SK-N-SH (cell line): ENCODE data around the gene NWD2. TPM values are rescaled to one million over a fixed set of nuclear protein-coding genes. Genes with fewer than 3 reads are reported as not detected.

Experiments used
- CTCF ChIA-PET: fragments of 300-600, 350-600 bp; formaldehyde crosslinking; extraction: SDS; loops from one replicate; lab custom pipeline; 2021; lab: Yijun Ruan, JAX
- POLR2A ChIA-PET: fragments of 350-600 bp; sonication (Branson Sonifier 250); formaldehyde crosslinking; extraction: SDS; loops from one replicate; lab custom pipeline; 2020; ENCODE audit warnings: antibody characterized with exemption, inconsistent platforms; lab: Yijun Ruan, JAX
- DNase-seq: peaks from one replicate; pipeline ENCODE4 v3.0.0; 2012
- H2AFZ ChIP-seq: fragments of 200-600 bp; sonication (generic); 2 replicates; pipeline ENCODE4 v1.8.1; 2016; ENCODE audit warnings: antibody characterized with exemption, mild to moderate bottlenecking, low read depth
- H3F3A ChIP-seq: fragments of 200-600 bp; sonication (generic); replicated peaks from 2 replicates; pipeline ENCODE3; 2016; ENCODE audit warnings: antibody characterized with exemption, mild to moderate bottlenecking; ENCODE audit not compliant: insufficient read depth
- H3K27ac ChIP-seq, 2 experiments: fragments of 200-500 bp in 1 of 2; fragments of 200-600 bp in 1 of 2; sonication (Bioruptor generic) in 1 of 2; sonication (generic), shearing (Covaris generic) in 1 of 2; 2 replicates each; pipeline versions ENCODE4 v1.5.1 to v1.6.1; 2014 to 2016; ENCODE audit warnings: low read depth in 2 of 2, inconsistent platforms in 1 of 2, low read length in 1 of 2, mild to moderate bottlenecking in 1 of 2, mixed read lengths in 1 of 2
- H3K27me3 ChIP-seq: fragments of 200-600 bp; sonication (generic), shearing (Covaris generic); 2 replicates; pipeline ENCODE4 v1.6.1; 2016; ENCODE audit warnings: mixed run types; ENCODE audit not compliant: insufficient read depth
- H3K36me3 ChIP-seq, 2 experiments: fragments of 200-500 bp in 1 of 2; fragments of 200-600 bp in 1 of 2; sonication (Bioruptor generic) in 1 of 2; sonication (generic) in 1 of 2; replicated peaks in 1 of 2; 2 replicates each; pipeline versions ENCODE3 to v1.5.1; 2014 to 2016; ENCODE audit warnings: low read length in 1 of 2, mild to moderate bottlenecking in 1 of 2; ENCODE audit not compliant: insufficient read depth in 2 of 2, control insufficient read depth in 1 of 2
- H3K4me1 ChIP-seq, 2 experiments: fragments of 200-500 bp in 1 of 2; fragments of 200-600 bp in 1 of 2; sonication (Bioruptor generic) in 1 of 2; sonication (generic), shearing (Covaris generic) in 1 of 2; 2 replicates each; pipeline versions ENCODE4 v1.5.1 to v1.6.1; 2014 to 2016; ENCODE audit warnings: low read depth in 1 of 2, low read length in 1 of 2, mixed run types in 1 of 2; ENCODE audit not compliant: insufficient read depth in 2 of 2, control insufficient read depth in 1 of 2
- H3K4me2 ChIP-seq: fragments of 200-600 bp; sonication (generic), shearing (Covaris generic); 2 replicates; pipeline ENCODE4 v1.6.1; 2017; ENCODE audit warnings: mixed run types
- H3K4me3 ChIP-seq, 2 experiments: fragments of 200-500 bp in 1 of 2; fragments of 200-600 bp in 1 of 2; sonication (Bioruptor generic) in 1 of 2; sonication (generic), shearing (Covaris generic) in 1 of 2; 2 replicates each; pipeline versions ENCODE4 v1.5.1 to v1.8.1; 2014 to 2016; ENCODE audit warnings: low read depth in 2 of 2, inconsistent platforms in 1 of 2, low read length in 1 of 2, mild to moderate bottlenecking in 1 of 2, mixed read lengths in 1 of 2, moderate library complexity in 1 of 2
- H3K79me2 ChIP-seq: fragments of 200-600 bp; sonication (generic); 2 replicates; pipeline ENCODE4 v1.8.1; 2017; ENCODE audit warnings: mild to moderate bottlenecking; ENCODE audit not compliant: insufficient read depth
- H3K9ac ChIP-seq: fragments of 200-600 bp; sonication (generic); 2 replicates; pipeline ENCODE4 v1.6.1; 2017; ENCODE audit warnings: mixed run types
- H3K9me2 ChIP-seq: fragments of 200-600 bp; sonication (generic); 2 replicates; pipeline ENCODE4 v1.6.1; 2017; ENCODE audit warnings: mixed run types
- H3K9me3 ChIP-seq: fragments of 200-600 bp; sonication (generic); 2 replicates; pipeline ENCODE4 v1.6.1; 2017; ENCODE audit warnings: mixed run types, mild to moderate bottlenecking, moderate library complexity
- H4K20me1 ChIP-seq: fragments of 200-600 bp; sonication (generic); 2 replicates; pipeline ENCODE4 v1.6.1; 2017; ENCODE audit warnings: mild to moderate bottlenecking, mixed run types; ENCODE audit not compliant: insufficient read depth
- CTCF ChIP-seq: fragments of 200-600 bp; sonication (generic); IDR thresholded peaks from 2 replicates; pipeline ENCODE4 v1.6.1; 2017; ENCODE audit warnings: antibody characterized with exemption, mild to moderate bottlenecking, moderate library complexity
- EP300 ChIP-seq, 2 experiments: IDR thresholded peaks; 2 replicates each; pipeline versions ENCODE4 v1.4.0 to v1.6.1; 2012; ENCODE audit warnings: borderline replicate concordance in 1 of 2, low read depth in 1 of 2, low read length in 1 of 2
- FOSL2 ChIP-seq: IDR thresholded peaks from 2 replicates; pipeline ENCODE4 v1.4.0; 2012; ENCODE audit warnings: low read depth, mild to moderate bottlenecking, moderate library complexity, borderline replicate concordance
- FOXJ3 ChIP-seq: sonication (generic); formaldehyde crosslinking; IDR thresholded peaks from 2 replicates; pipeline ENCODE4 v1.5.1; 2020; ENCODE audit warnings: mild to moderate bottlenecking, missing genetic modification reagents
- GATA2 ChIP-seq: sonication (generic); formaldehyde crosslinking; IDR thresholded peaks from 2 replicates; pipeline ENCODE4 v1.5.0; 2020; ENCODE audit warnings: mild to moderate bottlenecking, missing genetic modification reagents
- IRF3 ChIP-seq: fragments of 150-350 bp; IDR thresholded peaks from 2 replicates; pipeline ENCODE4 v1.6.1; 2016; ENCODE audit warnings: mild to moderate bottlenecking, low read depth, low read length
- JUND ChIP-seq: IDR thresholded peaks from 2 replicates; pipeline ENCODE4 v1.4.0; 2012
- MEF2A ChIP-seq: IDR thresholded peaks from 2 replicates; pipeline ENCODE4 v1.4.0; 2012; ENCODE audit warnings: low read depth, borderline replicate concordance
- NFIC ChIP-seq: IDR thresholded peaks from 2 replicates; pipeline ENCODE4 v1.4.0; 2012; ENCODE audit warnings: borderline replicate concordance
- PBX3 ChIP-seq: IDR thresholded peaks from 2 replicates; pipeline ENCODE4; 2012
- REST ChIP-seq: IDR thresholded peaks from 2 replicates; pipeline ENCODE4 v1.6.1; 2012; ENCODE audit warnings: mild to moderate bottlenecking, low read depth, low read length, moderate library complexity
- SMC3 ChIP-seq: IDR thresholded peaks from 2 replicates; pipeline ENCODE4 v1.6.1; 2012; ENCODE audit warnings: low read depth, low read length, improper control_type of control experiment
- TCF12 ChIP-seq: IDR thresholded peaks from 2 replicates; pipeline ENCODE4 v1.4.0; 2012
- TEAD4 ChIP-seq: IDR thresholded peaks from 2 replicates; pipeline ENCODE4 v1.4.0; 2012; ENCODE audit warnings: mild to moderate bottlenecking, borderline replicate concordance; ENCODE audit not compliant: insufficient read depth
- USF2 ChIP-seq: fragments of 150-350 bp; IDR thresholded peaks from 2 replicates; pipeline ENCODE4 v1.6.1; 2017; ENCODE audit warnings: antibody characterized with exemption, low read length, low read depth, borderline replicate concordance
- WGBS: methylation state at CpG from one replicate; pipeline ENCODE4 v1.1.6; 2017; ENCODE audit warnings: low lambda C conversion rate; 5-methylcytosine and 5-hydroxymethylcytosine counted together
- polyA plus RNA-seq, 3 experiments: library from polyadenylated mRNA; depleted of rRNA; stranded (reverse); fragments of >200 nt; gene quantifications; 2 replicates each; pipeline ENCODE4 v1.2.3, GENCODE V29; 2012

The NWD2 gene
- polyA plus RNA-seq, 1 of the 3 experiments (the other 2 are of a cell fraction) = not detected

- Histone ChIP-seq H3K36me3 (no peaks in the 10 kb centered on the region), H3K27me3 (no peaks in the 10 kb centered on the region), H3K9me3 (no peaks in the 10 kb centered on the region), H3K4me2 (no peak overlapping the region), H2AFZ (no peak overlapping the region; the same call in 1 of the 2 replicates), H3K9me2 (no peaks in the 10 kb centered on the region), H3K4me3 (no peak overlapping the region), H3K79me2 (no peaks in the 10 kb centered on the region), H4K20me1 (no peaks in the 10 kb centered on the region), H3F3A (no peaks in the 10 kb centered on the region), H3K9ac (no peak overlapping the region), H3K4me1 (no peaks in the 10 kb centered on the region), H3K27ac (no peak overlapping the region)
- ChIA-PET CTCF (no interaction called here), POLR2A (no interaction called here)
- TF ChIP-seq PBX3 (no peak), REST (no peak), USF2 (no peak), TCF12 (no peak), EP300 (IDR thresholded peaks at IDR 0.05; ENCODE audit: borderline replicate concordance in 1 of 2, low read depth in 1 of 2, low read length in 1 of 2) (no peak), GATA2 (CRISPR knock-in tag) (no peak), IRF3 (no peak), MEF2A (no peak), FOSL2 (no peak), TEAD4 (no peak), SMC3 (no peak), JUND (no peak), NFIC (no peak), CTCF (no peak), FOXJ3 (CRISPR knock-in tag) (no peak)
- DNase-seq = no peak
- WGBS = 0% methylated on average over 3 of the region's 3 CpGs
These were observed 25.3 kb upstream of the NWD2 start for GRCh38 chr4:37219242-37219641.
